Esophagus muscularis mucosa (tissue), 4 donors: ENCODE results near the gene CAPZB.

Experiments
- CTCF ChIP-seq, 3 experiments: fragments of 200-600 bp in 2 of 3; fragments of 450-650 bp in 1 of 3; sonication (generic) in 2 of 3; IDR thresholded peaks; one replicate each; pipeline ENCODE4 v1.5.1; 2017 to 2019; ENCODE audit warnings: antibody characterized with exemption in 3 of 3, mild to moderate bottlenecking in 2 of 3, moderate library complexity in 1 of 3
- EP300 ChIP-seq: sonication (generic); formaldehyde crosslinking; IDR thresholded peaks from one replicate; pipeline ENCODE4 v1.6.1; 2017; ENCODE audit warnings: antibody characterized with exemption
- POLR2A ChIP-seq: fragments of 450-650 bp; IDR thresholded peaks from one replicate; pipeline ENCODE4 v1.6.1; 2017; ENCODE audit warnings: antibody characterized with exemption, moderate library complexity, mild to moderate bottlenecking, low read depth
- POLR2AphosphoS5 ChIP-seq, 2 donors: sonication (generic); formaldehyde crosslinking; IDR thresholded peaks; one replicate each; pipeline ENCODE4 v1.6.1; 2017; ENCODE audit warnings: antibody characterized with exemption in 2 of 2

GRCh38 chr1:19330449-19331135 lies 154.7 kb downstream of the CAPZB start:
- TF ChIP-seq CTCF (IDR thresholded peaks at IDR 0.05) = no peak
- TF ChIP-seq POLR2AphosphoS5 (IDR thresholded peaks at IDR 0.05) = no peak
- no peak for TF ChIP-seq POLR2A
- TF ChIP-seq EP300 = no peak
